ENCODE measurements around the gene RBM39. TPM values are rescaled to one million over a fixed set of nuclear protein-coding genes. Genes with fewer than 3 reads are reported as not detected.

The RBM39 gene
- total and polyA plus RNA-seq, 9 of the 15 experiments (the other 6 are each of a cell fraction or from before 2014, with no cell fraction given), result 143 to 319 (median 228) TPM

- TF ChIP-seq CHD7 (IDR thresholded peaks at IDR 0.05; ENCODE audit: low read depth, low read length), result no peak
- 0 out of 2 replicates have a peak, but pooled peaks have one; percentile 52 for TF ChIP-seq POLR2A (conservative IDR thresholded peaks at IDR 0.05)
- peak; percentile 64; the same call in 1 of the 2 replicates for TF ChIP-seq GATAD2B (IDR thresholded peaks at IDR 0.05; ENCODE audit: borderline replicate concordance)
- TF ChIP-seq ZNF133 (CRISPR knock-in tag; IDR thresholded peaks at IDR 0.05), result no peak
- no peak for TF ChIP-seq PHB2 (IDR thresholded peaks at IDR 0.05; ENCODE audit: low read depth)
- no peak for TF ChIP-seq ETV6 (IDR thresholded peaks at IDR 0.05; ENCODE audit: borderline replicate concordance in 1 of 2, low read depth in 2 of 2, low read length in 1 of 2)
- TF ChIP-seq ETV6 (CRISPR knock-in tag; IDR thresholded peaks at IDR 0.05; ENCODE audit: borderline replicate concordance), result no peak
- TF ChIP-seq ZEB2 (IDR thresholded peaks at IDR 0.05), result no peak
- no peak for TF ChIP-seq HDAC8 (tag; IDR thresholded peaks at IDR 0.05)
- TF ChIP-seq ZNF41 (CRISPR knock-in tag; conservative IDR thresholded peaks at IDR 0.05), result no peak
- no peak for TF ChIP-seq ZKSCAN8 (CRISPR knock-in tag; IDR thresholded peaks at IDR 0.05)
- TF ChIP-seq ZNF217 (CRISPR knock-in tag; IDR thresholded peaks at IDR 0.05), result no peak
- no peak for TF ChIP-seq NFIC (IDR thresholded peaks at IDR 0.05)
- no peak; the same call in 1 of the 2 replicates for TF ChIP-seq EP300 (IDR thresholded peaks at IDR 0.05; ENCODE audit: low read length)
- TF ChIP-seq NCOA6 (IDR thresholded peaks at IDR 0.05), result no peak
Measured at GRCh38 chr20:35771689-35772562, 29.9 kb upstream of the RBM39 start, which contains the start of gene PHF20 (continued).
